GM19023 (cell line): ENCODE data around the gene OR6C2.
"Not testable (repeated sequence)": the region's sequence is repeated elsewhere in the genome, so short reads cannot be mapped to it uniquely, and the experiment has no call there.

ENCODE experiments used
- ATAC-seq: cut with Tn5 transposase; IDR thresholded peaks from one replicate; pipeline ENCODE4 v1.9.1; 2021; ENCODE audit warnings: mild to moderate bottlenecking, moderate library complexity; ENCODE audit not compliant: unreplicated experiment

OR6C2 gene

GRCh38 chr12:55443776-55444175 lies at the start of gene OR6C2:
Gene OR6C2, plus strand, starts transcription at chr12:55444076. Its CDS starts 8,138 bp downstream, at chr12:55452214.
- no peak for ATAC-seq

GRCh38 chr12:55396326-55396725 lies 47.5 kb upstream of the OR6C2 start:
- ATAC-seq: no peak

- ATAC-seq: no peak
Measured at GRCh38 chr12:55400229-55400628, 43.6 kb upstream of the OR6C2 start, which contains the start of gene OR6C65. Gene OR6C65, plus strand, starts transcription at chr12:55400529. Its CDS starts 0 bp downstream, at chr12:55400529.

GRCh38 chr12:55407866-55408265 lies 36.0 kb upstream of the OR6C2 start:
- ATAC-seq: no peak

GRCh38 chr12:55409133-55409532 lies 34.7 kb upstream of the OR6C2 start:
- ATAC-seq: not testable (repeated sequence)

- ATAC-seq: not testable (repeated sequence)
Measured at GRCh38 chr12:55412138-55412537, 31.7 kb upstream of the OR6C2 start.

- ATAC-seq: not testable (repeated sequence)
Measured at GRCh38 chr12:55413498-55414388, 30.1 kb upstream of the OR6C2 start.

GRCh38 chr12:55414396-55414823 lies 29.5 kb upstream of the OR6C2 start:
- ATAC-seq: not testable (repeated sequence)

- ATAC-seq: not testable (repeated sequence)
Measured at GRCh38 chr12:55414889-55415288, 29.0 kb upstream of the OR6C2 start.

- ATAC-seq: no peak
Measured at GRCh38 chr12:55416961-55417360, 26.9 kb upstream of the OR6C2 start.

GRCh38 chr12:55420307-55420962 lies 23.4 kb upstream of the OR6C2 start:
- no peak for ATAC-seq

GRCh38 chr12:55425954-55426353 lies 17.9 kb upstream of the OR6C2 start, which contains the start of gene OR6C76:
Gene OR6C76, plus strand, starts transcription at chr12:55426254. Its CDS starts 0 bp downstream, at chr12:55426254.
- no peak for ATAC-seq

- no peak for ATAC-seq
Measured at GRCh38 chr12:55428331-55429243, 15.3 kb upstream of the OR6C2 start.

- not testable (repeated sequence) for ATAC-seq
Measured at GRCh38 chr12:55441233-55441632, 2.6 kb upstream of the OR6C2 start.

GRCh38 chr12:55445357-55445756 lies 1.5 kb downstream of the OR6C2 start:
- ATAC-seq: no peak

GRCh38 chr12:55446326-55446725 lies 2.5 kb downstream of the OR6C2 start:
- no peak for ATAC-seq

GRCh38 chr12:55448825-55449224 lies 4.9 kb downstream of the OR6C2 start:
- ATAC-seq: no peak

GRCh38 chr12:55464926-55465325 lies 21.1 kb downstream of the OR6C2 start:
- ATAC-seq: not testable (repeated sequence)

- ATAC-seq: no peak
Measured at GRCh38 chr12:55467836-55468235, 24.0 kb downstream of the OR6C2 start.

- ATAC-seq: no peak
Measured at GRCh38 chr12:55469291-55469690, 25.4 kb downstream of the OR6C2 start.
